HCEC 1CT (cell line): ENCODE data around the gene IFNA16.
A peak's percentile ranks its signal among the peaks of the same experiment; 100 is the strongest.
"Not testable (repeated sequence)": the region's sequence is repeated elsewhere in the genome, so short reads cannot be mapped to it uniquely, and the experiment has no call there.

ENCODE experiments used
- DNase-seq: peaks from one replicate; pipeline ENCODE4 v3.0.0-alpha.2; 2017

IFNA16 gene

DNA sequence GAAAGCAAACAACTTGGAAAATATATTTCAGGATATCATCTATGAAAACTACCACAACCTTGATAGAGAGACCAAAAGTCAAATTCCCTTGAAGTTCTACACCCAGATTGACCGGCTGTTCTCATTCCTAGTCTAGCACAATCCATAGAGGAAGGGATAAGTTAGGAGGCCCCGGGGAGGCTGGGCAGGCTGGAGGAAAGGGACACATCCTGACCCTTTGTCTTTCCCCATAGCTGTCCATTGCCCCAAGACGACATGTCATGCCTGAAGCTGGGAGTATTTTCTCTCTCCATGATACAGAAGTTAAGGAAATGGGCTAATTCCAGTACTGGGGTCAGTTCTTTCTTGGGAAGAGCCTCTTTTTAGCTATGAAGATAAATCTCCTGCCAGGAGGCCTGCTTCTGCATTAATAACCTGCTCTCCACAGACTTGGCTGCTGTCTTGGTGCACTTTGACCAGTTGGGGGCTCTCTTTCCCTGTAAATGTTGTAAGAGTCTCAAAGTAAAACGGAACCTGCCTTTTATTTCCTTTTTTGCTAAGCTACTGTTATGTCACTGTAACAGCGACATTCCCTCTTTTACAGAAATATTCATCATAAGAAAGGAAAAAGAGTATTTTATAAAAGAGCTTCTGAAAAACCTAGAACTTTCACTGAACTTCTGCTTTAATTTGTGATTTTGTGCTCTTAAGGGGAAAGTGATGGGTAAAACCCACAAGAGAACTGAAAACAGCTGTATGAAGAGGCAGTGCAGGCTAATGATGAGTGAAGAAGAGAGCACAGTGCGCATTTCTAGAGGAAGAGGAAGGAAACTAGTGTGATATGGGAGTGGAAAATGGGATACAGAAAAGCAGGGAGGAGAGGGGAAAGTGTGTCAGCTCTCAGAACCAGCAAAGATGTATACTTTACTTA, 22.0 kb downstream of the IFNA16 start:
- DNase-seq: peak; percentile 6

DNA sequence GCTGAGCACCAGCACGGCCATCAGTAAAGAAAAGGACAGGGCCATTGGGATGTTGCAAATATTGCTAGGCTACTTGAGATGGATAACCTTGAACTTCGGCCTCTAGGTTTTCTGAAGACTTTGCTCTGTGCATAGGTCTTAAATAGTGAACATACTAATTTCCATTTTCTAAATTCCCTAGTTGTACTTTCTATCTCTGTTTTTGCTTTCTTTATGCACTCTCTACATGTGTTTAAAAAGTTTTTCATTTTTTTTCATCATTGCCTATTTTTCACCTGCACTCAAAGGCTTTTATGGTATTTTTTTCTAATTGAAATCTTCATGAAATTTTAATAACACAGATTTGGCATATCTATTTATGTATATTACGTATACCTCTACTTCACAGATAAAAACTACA, 29.6 kb downstream of the IFNA16 start, which contains the start of gene IFNA4:
IFNA4 (minus strand) TSS at position 101 of the 400 bp plus-strand sequence; CDS start at position 45, 56 bp downstream.
- not testable (repeated sequence) for DNase-seq

DNA sequence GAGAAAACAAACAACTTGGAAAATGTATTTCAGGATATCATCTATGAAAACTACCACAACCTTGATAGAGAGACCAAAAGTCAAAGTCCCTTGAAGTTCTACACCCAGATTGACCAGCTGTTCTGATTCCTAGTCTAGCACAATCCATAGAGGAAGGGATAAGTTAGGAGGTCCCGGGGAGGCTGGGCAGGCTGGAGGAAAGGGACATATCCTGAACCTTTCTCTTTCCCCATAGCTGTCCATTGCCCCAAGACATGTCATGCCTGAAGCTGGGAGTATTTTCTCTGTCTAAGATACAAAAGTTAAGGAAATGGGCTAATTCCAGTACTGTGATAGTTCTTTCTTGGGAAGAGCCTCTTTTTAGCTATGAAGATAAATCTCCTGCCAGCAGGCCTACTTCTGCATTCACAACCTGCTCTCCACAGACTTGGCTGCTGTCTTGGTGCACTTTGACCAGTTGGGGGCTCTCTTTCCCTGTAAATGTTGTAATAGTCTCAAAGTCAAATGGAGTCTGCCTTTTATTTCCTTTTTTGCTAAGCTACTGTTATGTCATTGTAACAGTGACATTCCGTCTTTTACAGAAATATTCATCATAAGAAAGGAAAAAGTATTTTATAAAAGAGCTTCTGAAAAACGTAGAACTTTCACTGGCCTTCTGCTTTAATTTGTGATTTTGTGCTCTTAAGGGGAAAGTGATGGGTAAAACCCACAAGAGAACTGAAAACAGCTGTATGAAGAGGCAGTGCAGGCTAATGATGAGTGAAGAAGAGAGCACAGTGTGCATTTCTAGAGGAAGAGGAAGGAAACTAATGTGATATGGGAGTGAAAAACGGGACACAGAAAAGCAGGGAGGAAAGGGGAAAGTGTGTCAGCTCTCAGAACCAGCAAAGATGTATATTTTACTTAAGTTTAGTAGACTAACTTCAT, 34.0 kb downstream of the IFNA16 start:
- peak; percentile 18 for DNase-seq

DNA sequence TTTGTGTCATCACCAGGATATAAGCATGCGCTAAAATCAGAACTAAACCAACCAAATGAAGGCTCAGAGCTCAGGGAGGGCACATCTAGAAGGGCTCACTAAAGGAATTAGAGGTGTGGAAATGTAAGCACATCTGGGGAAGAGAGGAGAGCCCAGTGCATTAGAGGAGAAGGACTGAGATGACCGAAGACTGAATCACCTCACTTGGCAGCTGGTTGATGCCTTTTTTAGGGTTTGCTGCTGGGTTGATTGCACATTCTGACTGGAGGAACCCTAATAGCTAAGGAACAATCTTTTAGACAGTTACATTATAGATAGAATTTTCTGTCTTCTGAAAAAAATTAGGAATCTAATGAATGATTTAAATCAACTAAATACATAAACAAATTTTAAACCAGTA, 42.4 kb downstream of the IFNA16 start:
- DNase-seq: peak; percentile 65

DNA sequence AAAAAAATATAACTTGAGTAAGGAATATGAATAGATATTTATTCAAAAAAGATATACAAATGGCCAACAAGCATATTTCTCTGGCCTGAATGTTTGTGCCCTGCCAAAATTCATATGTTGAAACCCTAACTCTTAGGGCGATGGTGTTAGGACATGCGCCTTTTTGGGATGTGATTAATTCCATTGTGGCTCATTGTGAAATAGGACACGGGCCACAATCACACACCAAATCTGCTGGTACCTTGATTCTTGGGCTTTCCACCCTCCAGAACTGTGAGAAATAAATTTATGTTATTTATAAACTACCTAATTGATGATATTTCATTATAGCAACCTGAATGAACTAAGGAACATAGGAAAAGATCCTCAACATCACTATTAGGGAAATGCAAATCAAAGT, 45.0 kb downstream of the IFNA16 start:
- DNase-seq: no peak

DNA sequence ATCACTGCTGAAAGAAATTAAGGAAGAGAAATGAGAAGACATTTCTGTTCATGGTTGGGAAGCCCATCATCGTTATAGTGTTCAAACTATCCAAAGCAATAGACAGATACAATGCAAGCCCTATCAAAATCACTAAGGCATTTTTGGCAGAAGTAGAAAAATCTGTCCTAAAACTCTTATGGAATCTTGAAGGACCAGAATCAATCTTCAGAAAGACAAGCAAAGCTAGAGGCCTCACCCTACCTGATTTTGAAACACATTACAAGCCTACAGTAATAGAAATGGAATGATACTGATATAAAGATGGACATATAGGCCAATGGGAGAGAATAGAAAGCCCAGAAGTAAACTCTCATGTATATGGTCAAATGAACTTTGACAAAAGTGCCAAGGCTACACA, 45.8 kb downstream of the IFNA16 start:
- no peak for DNase-seq

DNA sequence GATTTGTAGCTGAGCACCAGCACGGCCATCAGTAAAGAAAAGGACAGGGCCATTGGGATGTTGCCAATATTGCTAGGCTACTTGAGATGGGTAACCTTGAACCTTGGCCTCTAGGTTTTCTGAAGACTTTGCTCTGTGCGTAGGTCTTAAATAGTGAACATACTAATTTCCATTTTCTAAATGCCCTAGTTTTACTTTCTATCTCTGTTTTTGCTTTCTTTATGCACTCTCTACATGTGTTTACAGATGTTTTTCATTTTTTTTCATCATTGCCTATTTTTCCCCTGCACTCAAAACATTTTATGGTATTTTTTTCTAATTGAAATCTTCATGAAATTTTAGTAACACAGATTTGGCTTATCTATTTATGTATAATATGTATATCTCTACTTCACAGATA, 50.6 kb downstream of the IFNA16 start, which contains the start of gene IFNA21:
IFNA21 (minus strand) TSS at position 101 of the 400 bp plus-strand sequence; CDS start at position 53, 48 bp downstream.
- not testable (repeated sequence) for DNase-seq
